H1 (cell line): Measurements from ENCODE around the gene SLC30A5. TPM values are rescaled to one million over a fixed set of nuclear protein-coding genes. Genes with fewer than 3 reads are reported as not detected.

Experiments
- CTCF ChIA-PET: fragments of 300-600 bp; sonication (Branson Sonifier 250); formaldehyde crosslinking; loops from one replicate; lab custom pipeline; 2021; ENCODE audit not compliant: partially characterized antibody; lab: Charles Lee
- POLR2A ChIA-PET: fragments of 300-600 bp; sonication (Branson Sonifier 250); formaldehyde crosslinking; loops from one replicate; lab custom pipeline; 2021; ENCODE audit warnings: inconsistent platforms; ENCODE audit not compliant: partially characterized antibody; lab: Charles Lee
- DNase-seq, 2 experiments: peaks; one replicate each; pipeline versions ENCODE4 v3.0.0 to v3.0.0-alpha.2; 2010 to 2022; ENCODE audit warnings: low spot score in 2 of 2, low read depth in 1 of 2, mixed read lengths in 1 of 2
- FAIRE-seq: peaks from 2 replicates; lab custom pipeline; 2011; peaks lifted over from hg19 to GRCh38; lab: Jason Lieb, UNC
- H2AFZ ChIP-seq: 2 replicates; pipeline ENCODE4 v1.8.1; 2012; ENCODE audit warnings: low read length, inconsistent platforms
- H2AK5ac ChIP-seq: 2 replicates; pipeline ENCODE4 v1.6.1; 2013; ENCODE audit warnings: low read depth, low read length
- H2BK120ac ChIP-seq: replicated peaks from 2 replicates; pipeline ENCODE3; 2013; ENCODE audit warnings: low read depth, low read length, inconsistent platforms
- H2BK12ac ChIP-seq: 2 replicates; pipeline ENCODE4 v1.6.1; 2013; ENCODE audit warnings: low read depth, low read length
- H2BK15ac ChIP-seq: 2 replicates; pipeline ENCODE4 v1.6.1; 2013; ENCODE audit warnings: low read length
- H2BK20ac ChIP-seq: 2 replicates; pipeline ENCODE4 v1.6.1; 2013; ENCODE audit warnings: low read length
- H2BK5ac ChIP-seq: 2 replicates; pipeline ENCODE4 v1.6.1; 2013; ENCODE audit warnings: low read depth, low read length
- H3K14ac ChIP-seq: 2 replicates; pipeline ENCODE4 v1.6.1; 2013; ENCODE audit warnings: inconsistent platforms; ENCODE audit not compliant: insufficient read length
- H3K18ac ChIP-seq: 2 replicates; pipeline ENCODE4 v1.6.1; 2013; ENCODE audit warnings: low read length; ENCODE audit errors: extremely low read depth
- H3K23ac ChIP-seq: 2 replicates; pipeline ENCODE4 v1.6.1; 2013; ENCODE audit warnings: inconsistent platforms; ENCODE audit not compliant: insufficient read length
- H3K23me2 ChIP-seq: 2 replicates; pipeline ENCODE4 v1.6.1; 2013; ENCODE audit warnings: low read depth, low read length
- H3K27ac ChIP-seq: 2 replicates; pipeline ENCODE4 v1.6.1; 2011; ENCODE audit warnings: low read depth, low read length, inconsistent platforms
- H3K27me3 ChIP-seq, 4 experiments: replicated peaks in 1 of 4; 1 replicate in 1 of 4; 2 replicates in 3 of 4; pipeline versions ENCODE4 v1.6.1 to v1.8.1; 2011 to 2013; ENCODE audit warnings: low read length in 3 of 4, mild to moderate bottlenecking in 3 of 4, inconsistent platforms in 2 of 4, mixed read lengths in 2 of 4, moderate library complexity in 1 of 4; ENCODE audit not compliant: control insufficient read depth in 3 of 4, insufficient read depth in 3 of 4; ENCODE audit errors: extremely low read depth in 1 of 4
- H3K36me3 ChIP-seq, 4 experiments: 2 replicates each; pipeline versions ENCODE4 v1.6.1 to v1.8.1; 2011 to 2013; ENCODE audit warnings: mild to moderate bottlenecking in 4 of 4, low read length in 3 of 4, moderate library complexity in 2 of 4, control low read depth in 1 of 4, inconsistent platforms in 1 of 4; ENCODE audit not compliant: insufficient read depth in 4 of 4, control insufficient read depth in 2 of 4
- H3K4ac ChIP-seq: replicated peaks from 2 replicates; pipeline ENCODE3; 2013; ENCODE audit warnings: low read length, low read depth, mixed read lengths, inconsistent platforms; ENCODE audit not compliant: insufficient read length
- H3K4me1 ChIP-seq, 4 experiments: replicated peaks in 1 of 4; 1 replicate in 1 of 4; 2 replicates in 3 of 4; pipeline versions ENCODE4 v1.6.1 to v1.8.1; 2011 to 2013; ENCODE audit warnings: low read length in 3 of 4, inconsistent platforms in 2 of 4, mixed read lengths in 1 of 4; ENCODE audit not compliant: insufficient read depth in 4 of 4, control insufficient read depth in 3 of 4
- H3K4me2 ChIP-seq, 2 experiments: 2 replicates each; pipeline versions ENCODE4 v1.6.1 to v1.8.1; 2011 to 2013; ENCODE audit warnings: low read depth in 2 of 2, low read length in 2 of 2, control low read depth in 1 of 2, inconsistent platforms in 1 of 2, mild to moderate bottlenecking in 1 of 2; ENCODE audit not compliant: insufficient read depth in 1 of 2
- H3K4me3 ChIP-seq, 4 experiments: fragments of 200-600, 300-600 bp in 1 of 4; sonication (generic), shearing (Covaris generic), sonication (Bioruptor Twin) in 1 of 4; 2 replicates each; pipeline versions ENCODE4 v1.5.1 to v1.8.1; 2011 to 2016; ENCODE audit warnings: low read length in 4 of 4, low read depth in 3 of 4, control low read depth in 2 of 4, inconsistent platforms in 2 of 4, mild to moderate bottlenecking in 2 of 4, mixed read lengths in 1 of 4, moderate library complexity in 1 of 4; ENCODE audit not compliant: insufficient read depth in 2 of 4; ENCODE audit errors: extremely low read depth in 1 of 4
- H3K56ac ChIP-seq: replicated peaks from 2 replicates; pipeline ENCODE3; 2013; ENCODE audit warnings: low read depth, mild to moderate bottlenecking, mixed read lengths, low read length, inconsistent platforms; ENCODE audit not compliant: insufficient read length
- H3K79me1 ChIP-seq: 2 replicates; pipeline ENCODE4 v1.6.1; 2013; ENCODE audit warnings: low read depth, low read length, control low read depth
- H3K79me2 ChIP-seq, 2 experiments: 2 replicates each; pipeline versions ENCODE4 v1.6.1 to v1.8.1; 2012 to 2013; ENCODE audit warnings: low read length in 2 of 2, mild to moderate bottlenecking in 2 of 2, inconsistent platforms in 1 of 2; ENCODE audit not compliant: insufficient read depth in 2 of 2, control insufficient read depth in 1 of 2
- H3K9ac ChIP-seq, 4 experiments: replicated peaks in 1 of 4; 1 replicate in 1 of 4; 2 replicates in 3 of 4; pipeline versions ENCODE4 v1.6.1 to v1.8.1; 2011 to 2013; ENCODE audit warnings: low read depth in 3 of 4, low read length in 3 of 4, control low read depth in 2 of 4, mild to moderate bottlenecking in 2 of 4, moderate library complexity in 2 of 4, inconsistent platforms in 1 of 4; ENCODE audit errors: extremely low read depth in 1 of 4
- H3K9me3 ChIP-seq, 2 experiments: 2 replicates each; pipeline versions ENCODE4 v1.6.1 to v1.8.1; 2012 to 2013; ENCODE audit warnings: mild to moderate bottlenecking in 2 of 2, moderate library complexity in 2 of 2, control low read depth in 1 of 2, inconsistent platforms in 1 of 2, low read depth in 1 of 2, low read length in 1 of 2, mixed read lengths in 1 of 2; ENCODE audit not compliant: insufficient read depth in 2 of 2
- H4K20me1 ChIP-seq, 2 experiments: replicated peaks in 1 of 2; 2 replicates each; pipeline versions ENCODE3 to v1.8.1; 2011 to 2013; ENCODE audit warnings: inconsistent platforms in 2 of 2, low read length in 2 of 2, mild to moderate bottlenecking in 1 of 2; ENCODE audit not compliant: insufficient read depth in 2 of 2, control insufficient read depth in 1 of 2
- H4K5ac ChIP-seq: 2 replicates; pipeline ENCODE4 v1.6.1; 2013; ENCODE audit warnings: low read length, low read depth, mixed read lengths, inconsistent platforms; ENCODE audit not compliant: insufficient read length
- H4K8ac ChIP-seq: 2 replicates; pipeline ENCODE4 v1.8.0; 2013; ENCODE audit warnings: mild to moderate bottlenecking, moderate library complexity, low read length, inconsistent platforms; ENCODE audit not compliant: insufficient read depth; ENCODE audit errors: extremely low read depth
- H4K91ac ChIP-seq: replicated peaks from 2 replicates; pipeline ENCODE3; 2013; ENCODE audit warnings: low read length, mixed read lengths, inconsistent platforms; ENCODE audit not compliant: insufficient read length
- EGR1 ChIP-seq: IDR thresholded peaks from 2 replicates; pipeline ENCODE4 v1.6.1; 2011; ENCODE audit warnings: low read depth, low read length, borderline replicate concordance
- SIX5 ChIP-seq: IDR thresholded peaks from 2 replicates; pipeline ENCODE4 v1.6.1; 2011; ENCODE audit warnings: mild to moderate bottlenecking, low read depth, low read length
- SRF ChIP-seq: IDR thresholded peaks from 2 replicates; pipeline ENCODE4 v1.6.1; 2011; ENCODE audit warnings: mild to moderate bottlenecking, low read depth, low read length, moderate library complexity
- TEAD4 ChIP-seq: IDR thresholded peaks from 2 replicates; pipeline ENCODE4 v1.6.1; 2012; ENCODE audit warnings: low read depth, low read length, inconsistent platforms, mixed read lengths
- USF2 ChIP-seq: IDR thresholded peaks from 2 replicates; pipeline ENCODE4 v1.6.1; 2011; ENCODE audit warnings: low read length, improper control_type of control experiment
- whole genome bisulfite sequencing, 2 experiments: shearing (Covaris generic) in 1 of 2; methylation state at CpG; one replicate each; pipeline versions ENCODE4 v1.1.6 to v1.1.7; 2013 to 2015; ENCODE audit warnings: low lambda C conversion rate in 2 of 2, mixed read lengths in 2 of 2, inconsistent platforms in 1 of 2, low coverage in 1 of 2, missing lambda C conversion rate in 1 of 2; ENCODE audit not compliant: insufficient replicate concordance in 2 of 2, insufficient coverage in 1 of 2, insufficient read length in 1 of 2; ENCODE audit errors: extremely low coverage in 1 of 2, missing lambda C conversion rate in 1 of 2; 5-methylcytosine and 5-hydroxymethylcytosine counted together
- polyA plus RNA-seq, 7 experiments: library from polyadenylated mRNA; depleted of rRNA in 3 of 7; stranded (reverse) in 5 of 7; unstranded in 2 of 7; fragments of >200 nt in 5 of 7; fragments of 200-250 nt in 2 of 7; gene quantifications; 1 replicate in 5 of 7; 2 replicates in 1 of 7; 4 replicates in 1 of 7; pipeline versions ENCODE4 v1.2.1 to v1.2.3, GENCODE V29; 2011 to 2013; ENCODE audit warnings: missing spikeins in 2 of 7, mixed read lengths in 2 of 7
- total RNA-seq: library from RNA; stranded (reverse); fragmentation: NEBNext Ultra II Directional; extraction: Animal tissue kit (Norgen Biotek cat#: 25700); gene quantifications from 2 replicates; pipeline ENCODE4 v1.2.1, GENCODE V29; 2021

SLC30A5 gene
- total and polyA plus RNA-seq, 2 of the 8 experiments (the other 6 are each of a cell fraction or from before 2014, with no cell fraction given) = 31.0 to 43.5 TPM

DNA sequence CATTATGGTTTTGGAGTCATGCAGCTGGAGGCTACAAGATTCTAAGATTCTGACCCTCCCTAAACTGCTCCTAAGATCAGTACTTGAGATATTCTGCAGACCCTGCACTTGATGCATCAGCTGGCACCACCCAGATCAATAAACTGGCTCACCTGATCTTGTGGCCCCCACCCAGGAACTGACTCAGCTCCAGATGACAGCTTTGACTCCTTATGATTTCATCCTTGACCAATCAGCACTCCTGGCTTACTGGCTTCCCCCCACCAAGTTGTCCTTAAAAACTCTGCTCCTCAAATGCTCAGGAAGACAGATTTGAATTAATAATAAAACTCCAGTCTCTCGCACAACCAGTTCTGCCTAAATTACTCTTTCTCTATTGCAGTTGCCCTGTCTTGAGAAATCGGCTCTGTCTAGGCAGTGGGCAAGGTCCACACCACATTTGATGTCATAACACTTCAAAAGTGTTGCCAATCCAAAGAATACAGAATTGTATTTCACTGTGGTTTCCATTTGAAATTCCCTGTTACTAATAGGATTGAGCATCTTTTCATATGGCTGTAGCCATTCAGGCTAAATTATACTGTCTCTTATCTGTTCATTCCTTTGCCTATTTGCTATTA lies 14.8 kb upstream of the SLC30A5 start:
- POLR2A ChIA-PET = no interaction called here
- Histone ChIP-seq H3K14ac (no peak overlapping the region), H4K20me1 (no peaks in the 10 kb centered on the region), H3K27ac (no peak overlapping the region), H3K4me1 (no peaks in the 10 kb centered on the region), H4K5ac (no peak overlapping the region), H3K23ac (no peak overlapping the region), H2AK5ac (no peak overlapping the region), H3K4me2 (no peak overlapping the region)
- WGBS, 2 experiments = 88% methylated on average over 2 of the region's 2 CpGs; no CpG with 5 or more reads in 1 of the 2 experiments
- DNase-seq = no peak
- no peak for TF ChIP-seq SIX5
- no peak for TF ChIP-seq EGR1
- no peak for TF ChIP-seq TEAD4
- no peak for TF ChIP-seq SRF
- TF ChIP-seq USF2 = no peak
- TF ChIP-seq, all 59 proteins: peak for 0
- no peaks in the 10 kb centered on the region for H3K27me3 ChIP-seq
- H3K9ac ChIP-seq = no peak overlapping the region
- H3K9me3 ChIP-seq = no peaks in the 10 kb centered on the region
- no peak overlapping the region for H4K8ac ChIP-seq
- H3K23me2 ChIP-seq = no peaks in the 10 kb centered on the region; the same call in 1 of the 2 replicates
- H2BK120ac ChIP-seq = no peak overlapping the region
- no peak overlapping the region for H2BK5ac ChIP-seq
- CTCF ChIA-PET = no interaction called here
- H2BK20ac ChIP-seq = no peak overlapping the region
- H3K4me3 ChIP-seq = no peak overlapping the region
- no peaks in the 10 kb centered on the region for H3K79me2 ChIP-seq
- H3K79me1 ChIP-seq = no peaks in the 10 kb centered on the region
- H3K18ac ChIP-seq = no peak overlapping the region
- no peak overlapping the region for H3K56ac ChIP-seq
- no peak overlapping the region for H2AFZ ChIP-seq
- H4K91ac ChIP-seq = no peak overlapping the region
- no peak for FAIRE-seq
- H3K36me3 ChIP-seq = no peaks in the 10 kb centered on the region
- H2BK12ac ChIP-seq = no peak overlapping the region
- H3K4ac ChIP-seq = no peak overlapping the region
- no peak overlapping the region for H2BK15ac ChIP-seq
